HL-60 (cell line): ENCODE results near the gene SYT6.

Experiments
- CTCF ChIP-seq: IDR thresholded peaks from one replicate; pipeline ENCODE4 v1.5.1; 2011; ENCODE audit warnings: low read length, control low read depth, inconsistent platforms; ENCODE audit not compliant: insufficient read depth
- GABPA ChIP-seq: IDR thresholded peaks from 2 replicates; pipeline ENCODE4 v1.6.1; 2012; ENCODE audit warnings: low read depth
- POLR2AphosphoS5 ChIP-seq: IDR thresholded peaks from 2 replicates; pipeline ENCODE4 v1.6.1; 2012; ENCODE audit warnings: low read depth
- REST ChIP-seq: IDR thresholded peaks from 2 replicates; pipeline ENCODE4 v1.6.1; 2012; ENCODE audit warnings: low read depth; ENCODE audit not compliant: insufficient replicate concordance

GRCh38 chr1:114054148-114054547 is 99.5 kb downstream of the SYT6 start:
- TF ChIP-seq CTCF (no peak), POLR2AphosphoS5 (no peak), REST (no peak), GABPA (no peak)
